ENCODE data around the gene OVAAL.

OVAAL gene

DNA sequence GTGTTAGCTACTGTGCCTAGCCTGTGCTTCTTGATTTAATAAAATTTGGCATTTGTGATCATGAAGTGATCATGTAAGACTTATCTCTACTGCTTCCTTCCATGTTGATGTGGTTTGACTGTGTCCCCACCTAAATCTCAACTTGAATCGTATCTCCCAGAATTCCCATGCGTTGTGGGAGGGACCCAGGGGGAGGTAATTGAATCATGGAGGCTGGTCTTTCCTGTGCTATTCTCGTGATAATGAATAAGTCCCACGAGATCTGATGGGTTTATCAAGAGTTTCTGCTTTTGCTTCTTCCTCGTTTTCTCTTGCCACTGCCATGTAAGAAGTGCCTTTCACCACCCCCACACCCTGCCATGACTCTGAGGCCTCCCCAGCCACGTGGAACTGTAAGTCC, at the start of gene OVAAL:
Gene OVAAL (plus strand): TSS at position 301 of the 400 bp plus-strand sequence.
- no peak for DNase-seq (ENCODE audit: low spot score)

DNA sequence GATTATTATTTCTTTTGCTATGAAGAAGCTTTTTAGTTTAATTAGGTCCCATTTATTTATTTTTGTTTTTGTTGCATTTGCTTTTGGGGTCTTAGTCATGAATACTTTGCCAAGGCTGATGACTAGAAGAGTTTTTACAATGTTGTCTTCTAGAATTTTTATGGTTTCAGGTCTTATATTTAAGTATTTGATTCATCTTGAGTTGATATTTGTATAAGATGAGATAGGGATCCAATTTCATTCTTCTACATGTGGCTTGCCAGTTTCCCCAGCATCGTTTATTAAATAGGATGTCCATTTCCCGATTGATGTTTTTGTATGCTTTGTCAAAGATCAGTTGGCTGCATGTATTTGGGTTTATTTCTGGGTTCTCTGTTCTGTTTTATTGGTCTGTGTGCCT, 47.9 kb upstream of the OVAAL start:
- DNase-seq (ENCODE audit: low spot score) = no peak

DNA sequence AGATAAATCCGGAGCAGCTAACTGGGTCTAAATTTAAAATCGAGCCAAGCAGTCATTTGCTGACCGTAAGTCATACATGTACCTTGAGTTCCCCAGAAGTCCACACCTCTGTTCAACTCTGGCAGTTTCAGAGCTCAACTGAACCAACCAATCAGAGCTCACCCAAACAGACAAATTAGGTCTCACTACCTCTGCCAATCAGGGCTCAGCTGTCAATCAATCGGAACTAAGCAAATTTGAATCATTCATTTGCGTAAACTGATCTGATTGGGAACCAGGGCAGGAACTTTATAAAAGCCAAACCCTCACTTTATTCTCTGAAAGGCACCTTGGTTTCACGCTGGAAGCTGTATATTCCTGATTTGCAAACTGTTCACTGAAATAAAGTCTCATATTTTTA, 45.2 kb upstream of the OVAAL start:
- DNase-seq (ENCODE audit: low spot score) = no peak

DNA sequence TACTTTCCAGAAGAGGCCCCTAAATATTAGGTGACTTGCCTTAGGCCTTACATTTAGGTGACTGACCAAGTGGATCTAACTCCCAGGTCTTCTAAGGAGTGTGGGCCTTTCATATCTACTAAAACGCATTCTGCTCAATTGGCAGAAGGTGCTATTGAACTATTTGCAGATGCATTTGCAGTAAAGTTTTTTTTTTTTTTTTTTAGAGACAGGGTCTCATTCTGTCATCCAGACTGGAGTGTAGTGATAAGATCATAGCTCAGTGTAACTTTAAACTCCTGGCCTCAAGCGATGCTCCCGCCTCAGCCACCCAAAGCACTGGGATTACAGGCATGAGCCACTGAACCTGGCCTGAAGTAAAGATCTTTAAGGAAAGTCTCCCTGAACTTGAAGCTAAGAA, 43.4 kb upstream of the OVAAL start:
- no peak for DNase-seq (ENCODE audit: low spot score)

DNA sequence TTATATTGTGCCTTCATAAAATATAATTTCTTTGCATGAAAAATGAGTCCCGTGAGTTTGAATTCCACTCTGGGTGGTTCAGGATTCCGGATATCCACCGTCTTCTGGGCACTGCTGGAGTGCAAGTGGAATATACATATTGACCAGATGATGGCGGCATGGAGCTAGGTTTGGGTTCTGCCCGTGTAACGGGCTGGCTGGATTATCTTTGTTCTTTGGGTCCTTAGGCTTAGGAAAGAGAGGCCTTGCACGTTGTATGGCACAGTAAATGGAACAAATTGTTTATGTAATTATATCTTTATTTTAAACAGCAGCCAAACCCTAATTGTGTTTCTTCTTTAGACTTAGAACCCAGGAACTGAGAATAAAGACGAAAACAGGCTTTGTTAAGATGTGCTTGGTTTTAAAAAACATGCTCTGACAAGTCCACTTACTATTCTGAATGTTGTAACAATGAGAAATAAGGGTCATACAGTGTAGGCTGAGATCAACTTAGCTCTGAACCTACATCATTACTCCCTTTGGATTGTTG, 42.8 kb upstream of the OVAAL start:
- DNase-seq (ENCODE audit: low spot score) = peak; percentile 83

DNA sequence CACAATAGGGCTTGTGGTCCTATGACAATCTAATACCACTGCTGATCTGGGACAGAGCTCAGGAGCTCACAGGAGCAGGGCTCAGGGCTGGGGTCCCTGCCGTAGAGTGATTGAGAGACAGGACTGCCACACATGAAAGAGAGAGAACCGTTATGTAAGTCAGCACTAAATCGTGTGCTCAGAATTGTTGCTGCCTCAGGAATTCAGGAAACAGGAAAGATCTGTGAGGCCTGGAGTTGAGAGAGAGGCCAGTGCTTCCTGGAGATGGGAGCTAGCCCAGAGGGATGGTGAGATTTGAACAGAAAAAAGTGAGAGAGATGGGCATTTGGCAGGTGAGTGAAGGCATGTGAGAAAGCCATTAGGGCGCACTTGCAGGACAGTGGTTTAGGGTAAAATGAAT, 38.9 kb upstream of the OVAAL start:
- no peak for DNase-seq (ENCODE audit: low spot score)

DNA sequence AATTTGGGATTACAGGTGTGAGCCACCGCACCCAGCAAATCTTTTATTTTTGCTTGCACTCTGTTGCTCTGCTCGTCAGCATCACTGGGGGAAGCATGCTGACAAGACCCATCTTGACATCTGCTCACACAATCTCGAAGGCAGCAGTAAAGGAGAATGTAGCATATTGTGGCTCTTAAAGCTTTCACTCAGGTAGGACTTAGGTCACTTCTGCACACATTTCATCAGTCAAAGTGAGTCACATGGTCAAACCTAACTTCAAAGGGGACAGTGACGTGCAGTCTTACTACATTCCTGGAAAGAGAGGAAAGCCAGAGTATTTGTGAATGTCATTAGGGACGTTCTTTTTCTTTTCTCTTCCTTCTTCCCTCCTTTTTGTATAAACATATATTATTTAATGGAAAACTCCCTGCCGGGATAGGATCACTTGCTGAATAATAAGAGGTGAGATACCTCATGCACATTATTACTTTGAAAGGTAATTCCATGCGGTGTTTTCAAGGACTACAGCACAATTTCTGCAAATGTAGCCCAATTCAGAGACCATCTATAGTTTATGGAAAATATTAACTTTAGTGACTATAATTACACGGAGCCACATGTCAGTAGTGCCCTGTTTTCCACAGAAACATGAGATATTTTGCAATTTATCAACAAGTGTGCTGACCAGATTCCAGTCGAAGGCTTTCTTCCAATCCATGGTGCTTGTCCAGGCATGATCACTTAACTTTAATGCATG, 37.1 kb upstream of the OVAAL start:
- DNase-seq (ENCODE audit: low spot score) = no peak

DNA sequence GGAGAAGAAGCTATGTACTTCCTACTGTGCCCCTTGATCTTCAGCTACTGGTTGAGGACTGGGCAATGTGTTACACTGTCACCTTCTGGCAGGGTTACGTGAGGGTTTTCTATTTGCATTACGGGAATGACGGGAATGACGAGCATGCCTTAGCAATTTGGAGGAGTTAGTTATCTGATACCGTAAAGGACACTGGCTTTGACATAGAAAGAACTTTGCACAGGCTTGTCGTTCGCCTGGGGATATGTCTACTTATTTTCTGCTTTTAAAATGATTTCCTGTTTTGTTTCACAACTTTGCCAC, 36.6 kb upstream of the OVAAL start:
- peak; percentile 29 for DNase-seq (ENCODE audit: low spot score)

DNA sequence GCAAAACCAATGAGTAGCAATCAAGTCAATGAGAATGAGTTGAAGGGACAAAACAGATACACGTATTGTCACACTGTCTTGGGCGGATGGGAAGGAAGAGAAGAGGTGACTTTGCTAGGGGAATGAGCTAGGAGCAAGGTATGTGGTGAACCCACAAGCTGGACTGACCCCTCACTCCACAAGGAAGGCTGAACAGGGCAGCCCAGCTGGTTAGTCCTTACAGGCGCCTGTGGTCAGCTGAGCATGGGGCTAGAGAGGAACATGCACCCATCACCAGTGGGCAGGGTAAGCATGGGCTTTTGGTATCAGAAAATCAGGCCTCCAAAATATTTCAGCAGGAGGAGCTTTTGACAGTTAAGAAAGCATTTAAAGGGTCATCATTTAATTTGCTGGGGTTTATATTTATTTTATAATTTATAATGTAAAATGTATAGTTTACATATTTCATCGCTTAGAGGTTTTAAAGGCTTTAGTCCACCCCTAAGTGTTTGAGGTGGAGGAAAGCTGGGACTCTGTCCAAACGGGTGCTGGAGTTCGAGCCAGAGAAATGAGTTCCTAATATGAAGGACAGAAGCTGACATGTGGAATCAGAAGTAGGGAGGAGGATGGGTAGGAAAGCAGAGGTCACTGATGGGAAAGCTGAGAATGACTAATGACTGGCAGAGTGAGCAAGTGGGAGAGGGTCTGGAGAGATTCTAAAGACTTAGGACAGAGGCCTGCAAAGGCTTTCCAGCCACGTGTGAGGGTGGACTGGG, 34.4 kb upstream of the OVAAL start:
- DNase-seq (ENCODE audit: low spot score) = no peak

DNA sequence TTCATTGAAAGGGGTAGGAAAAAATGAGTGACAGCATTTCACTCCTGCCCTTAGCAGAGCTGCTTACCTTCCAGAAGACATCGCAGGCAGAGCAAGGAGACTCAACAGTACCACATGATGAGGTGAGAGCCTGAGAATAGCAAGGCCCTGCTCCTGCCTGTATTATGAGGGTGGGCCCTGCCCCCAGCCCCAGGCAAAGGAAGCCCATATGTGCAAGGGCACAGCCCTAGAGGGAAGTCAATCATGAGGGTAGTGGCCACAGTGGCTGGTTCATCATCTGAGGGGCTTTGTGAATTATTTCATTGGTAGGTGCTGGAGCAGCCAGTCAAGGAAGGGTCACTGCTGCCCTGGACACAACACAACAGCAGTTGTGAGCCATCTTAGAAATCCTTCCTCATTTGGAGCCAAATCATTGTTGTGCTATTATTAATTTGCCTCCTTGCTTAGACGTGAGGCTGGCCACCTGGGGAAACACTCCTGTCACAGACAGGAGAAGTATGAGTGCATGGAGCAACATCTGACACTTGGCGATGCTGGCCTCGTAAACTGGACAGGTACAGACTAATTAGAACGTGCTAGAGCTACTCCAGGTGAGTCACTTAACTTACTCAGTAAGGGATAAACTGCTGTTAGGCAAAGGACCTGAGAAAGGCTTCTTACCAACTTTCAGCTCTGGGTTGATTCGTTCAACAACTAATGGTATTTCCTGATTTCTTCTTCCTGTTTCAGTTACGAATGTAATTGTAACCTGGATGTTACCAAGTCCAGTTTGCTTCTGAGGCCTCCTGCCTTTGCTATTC, 33.6 kb upstream of the OVAAL start:
- DNase-seq (ENCODE audit: low spot score) = no peak

DNA sequence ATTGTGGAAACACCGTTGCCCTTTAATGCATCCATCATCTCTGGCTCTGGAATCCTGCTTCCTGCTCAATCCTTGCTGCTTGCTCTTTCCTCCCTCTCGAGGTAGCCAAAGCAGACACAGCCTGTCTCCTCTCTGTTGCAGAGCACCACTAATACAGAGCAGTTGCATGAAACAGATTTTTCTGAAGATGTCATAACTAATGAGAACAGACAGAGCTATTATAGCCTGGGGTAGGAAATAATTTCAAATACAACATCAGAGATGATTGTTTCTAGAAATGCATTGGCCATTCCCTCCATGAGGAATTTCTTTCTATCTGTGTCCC, 33.1 kb upstream of the OVAAL start:
- DNase-seq (ENCODE audit: low spot score) = no peak

DNA sequence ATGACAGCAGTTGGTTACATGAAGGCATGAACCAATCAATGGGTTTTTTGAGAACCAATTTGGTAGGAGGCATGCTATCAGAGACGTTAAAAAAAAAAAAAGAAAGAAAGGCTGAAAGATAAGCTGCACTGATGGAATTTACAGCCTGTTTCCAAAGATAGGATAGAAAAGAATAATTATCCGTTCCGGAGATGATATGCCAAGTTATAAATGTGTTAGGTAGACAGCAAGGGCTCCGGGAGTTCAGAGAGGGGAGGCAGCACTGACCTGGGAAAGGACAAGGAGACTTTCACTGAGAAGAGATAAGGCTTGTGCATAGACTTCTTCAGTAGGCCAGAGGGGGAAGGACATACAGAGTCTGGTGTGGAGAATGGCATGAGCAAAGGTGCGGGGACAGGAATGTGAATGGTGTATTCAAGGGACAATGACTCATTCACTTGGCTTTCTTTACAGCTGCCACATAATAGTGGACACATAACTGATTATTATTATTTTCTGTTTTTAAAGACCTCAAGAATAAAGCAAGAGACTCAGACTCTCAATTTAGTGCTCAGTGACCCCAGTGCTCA, 31.6 kb upstream of the OVAAL start:
- no peak for DNase-seq (ENCODE audit: low spot score)

DNA sequence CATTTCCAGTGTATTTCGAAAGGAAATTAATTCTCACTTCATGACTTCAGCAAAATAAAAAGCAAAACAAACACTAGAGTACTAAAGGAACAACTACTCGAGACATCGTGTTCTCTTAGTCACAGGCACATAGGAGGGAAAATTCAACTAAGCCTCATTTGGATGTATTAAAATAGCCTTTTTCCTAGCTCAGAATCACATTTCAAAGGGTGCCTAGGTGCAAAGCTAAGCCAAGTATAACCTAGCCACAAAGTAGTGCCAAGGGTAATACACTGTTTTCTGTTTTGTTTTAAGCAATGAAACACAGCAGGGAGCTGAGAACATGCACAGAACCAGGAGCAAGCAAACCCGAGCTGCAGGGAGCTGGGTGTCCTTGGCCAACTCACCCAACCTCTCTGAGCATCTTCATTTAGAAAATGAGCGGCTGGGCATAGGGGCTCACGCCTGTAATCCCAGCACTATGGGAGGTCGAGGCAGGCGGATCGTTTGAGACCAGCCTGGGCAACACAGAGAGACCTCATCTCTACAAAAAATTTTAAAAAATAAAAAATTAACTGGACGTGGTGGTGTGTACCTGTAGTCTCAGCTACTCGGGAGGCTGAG, 29.8 kb upstream of the OVAAL start:
- no peak for DNase-seq (ENCODE audit: low spot score)

DNA sequence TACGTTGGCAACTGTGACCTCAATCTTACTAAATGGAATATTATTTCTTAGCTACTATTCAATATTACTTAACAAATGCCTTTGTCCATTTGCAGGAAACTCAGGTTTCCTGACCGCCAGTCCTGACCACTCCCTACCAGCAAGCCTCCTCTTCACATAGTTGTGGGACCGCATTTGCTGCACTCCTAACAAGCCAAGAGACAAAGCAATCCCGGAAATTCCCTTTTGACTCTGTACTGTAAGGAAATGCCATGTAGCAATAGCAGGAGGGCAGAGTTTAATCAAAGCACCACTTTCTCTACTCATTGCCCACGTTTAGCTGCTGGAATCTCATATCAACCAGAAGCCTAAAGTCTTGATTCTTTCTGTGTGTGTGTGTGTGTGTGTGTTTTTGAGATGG, 28.3 kb upstream of the OVAAL start:
- peak; percentile 22 for DNase-seq (ENCODE audit: low spot score)

DNA sequence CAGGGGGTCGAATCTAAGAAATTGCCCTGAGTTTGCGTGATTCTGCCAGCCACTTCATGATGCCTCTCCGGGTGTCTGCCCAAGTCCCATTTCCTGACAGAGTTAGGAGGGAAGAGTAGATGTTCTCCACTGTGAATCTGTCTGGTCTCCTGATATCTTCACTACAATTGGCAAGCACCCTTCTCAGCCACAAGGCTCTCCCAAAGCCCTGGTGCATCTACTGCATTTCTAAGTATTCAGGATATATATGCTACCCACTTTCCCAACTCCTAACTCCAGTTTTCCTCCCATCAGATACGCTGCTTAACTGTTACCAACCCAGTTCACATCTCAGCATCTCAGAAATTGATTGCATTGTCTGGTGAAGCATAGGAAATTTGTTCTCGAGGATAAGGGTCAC, 25.9 kb upstream of the OVAAL start:
- DNase-seq (ENCODE audit: low spot score) = no peak

DNA sequence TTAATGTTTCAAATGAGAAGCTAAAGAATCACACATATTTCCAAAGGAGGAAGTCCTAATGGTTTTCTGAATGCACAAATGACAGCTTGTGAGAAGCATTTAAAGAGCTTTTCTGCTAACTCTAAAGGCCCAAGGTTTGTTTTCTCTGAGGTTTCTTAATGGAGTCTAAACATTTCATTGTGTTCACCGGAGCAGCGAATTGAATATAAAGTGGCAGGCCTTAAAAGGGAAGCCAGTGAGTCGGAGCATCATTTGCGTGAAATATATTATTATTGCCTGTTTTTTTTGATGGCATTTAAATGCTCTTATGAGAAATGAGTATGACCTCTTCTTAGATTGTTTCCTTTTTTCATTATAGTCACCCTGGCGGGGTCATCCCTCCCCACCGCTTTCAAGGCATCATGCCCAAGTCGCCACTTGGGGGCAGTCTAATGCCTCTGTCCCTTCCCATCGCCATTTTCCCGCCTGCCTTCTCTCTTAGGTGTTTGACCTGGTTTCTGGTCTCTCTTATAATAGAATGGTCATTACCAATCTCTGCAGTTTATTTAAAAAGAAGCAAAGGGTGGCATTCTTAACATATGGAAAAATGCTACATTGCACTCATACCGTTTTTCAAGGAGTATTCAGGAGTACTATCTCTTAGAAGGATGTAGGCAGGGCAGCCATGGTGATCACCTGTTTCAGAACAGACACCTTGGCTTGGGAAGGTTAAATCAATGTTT, 25.3 kb upstream of the OVAAL start:
- DNase-seq (ENCODE audit: low spot score) = peak; percentile 75

DNA sequence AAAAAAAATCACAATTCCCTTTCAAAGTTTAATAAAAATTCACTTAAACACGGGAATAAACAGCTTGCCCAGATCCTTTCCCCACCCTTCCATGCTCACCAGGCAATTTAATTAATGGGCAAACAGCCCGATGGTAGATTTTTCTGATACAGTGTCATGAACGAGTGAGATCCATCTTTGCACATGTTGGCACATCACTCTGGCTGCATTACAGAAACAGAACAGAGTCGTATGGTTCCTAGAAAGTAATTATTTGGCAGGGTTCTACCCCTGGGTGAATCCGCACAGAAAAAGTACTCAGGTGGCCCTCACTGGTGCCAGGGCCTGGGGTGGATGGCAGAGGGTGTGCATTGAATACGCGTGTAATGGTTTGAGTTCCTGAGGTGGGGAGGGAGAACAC, 24.6 kb upstream of the OVAAL start:
- no peak for DNase-seq (ENCODE audit: low spot score)

DNA sequence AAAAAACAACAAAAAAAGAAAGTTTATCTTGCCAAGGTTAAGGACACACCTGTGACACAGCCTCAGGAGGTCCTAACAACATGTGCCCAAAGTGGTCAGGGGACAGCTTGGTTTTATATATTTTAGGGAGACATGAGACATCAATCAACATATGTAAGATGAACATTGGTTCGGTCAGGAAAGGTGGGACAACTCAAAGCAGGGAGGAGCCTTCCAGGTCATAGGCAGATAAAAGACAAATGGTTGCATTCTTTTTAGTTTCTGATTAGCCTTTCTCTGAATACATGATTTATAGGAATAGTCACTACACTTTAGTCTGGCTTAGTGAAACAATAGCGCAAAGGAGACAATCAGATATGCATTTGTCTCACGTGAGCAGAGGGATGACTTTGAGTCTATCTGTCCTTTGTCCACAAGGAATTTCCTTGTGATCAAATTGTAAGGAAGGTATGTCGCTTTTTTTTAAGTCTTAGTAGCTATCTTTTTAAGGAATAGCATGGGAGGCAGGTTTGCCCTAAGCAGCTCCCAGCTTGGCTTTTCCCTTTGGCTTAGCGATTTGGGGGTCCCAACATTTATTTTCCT, 23.3 kb upstream of the OVAAL start:
- DNase-seq (ENCODE audit: low spot score) = no peak

DNA sequence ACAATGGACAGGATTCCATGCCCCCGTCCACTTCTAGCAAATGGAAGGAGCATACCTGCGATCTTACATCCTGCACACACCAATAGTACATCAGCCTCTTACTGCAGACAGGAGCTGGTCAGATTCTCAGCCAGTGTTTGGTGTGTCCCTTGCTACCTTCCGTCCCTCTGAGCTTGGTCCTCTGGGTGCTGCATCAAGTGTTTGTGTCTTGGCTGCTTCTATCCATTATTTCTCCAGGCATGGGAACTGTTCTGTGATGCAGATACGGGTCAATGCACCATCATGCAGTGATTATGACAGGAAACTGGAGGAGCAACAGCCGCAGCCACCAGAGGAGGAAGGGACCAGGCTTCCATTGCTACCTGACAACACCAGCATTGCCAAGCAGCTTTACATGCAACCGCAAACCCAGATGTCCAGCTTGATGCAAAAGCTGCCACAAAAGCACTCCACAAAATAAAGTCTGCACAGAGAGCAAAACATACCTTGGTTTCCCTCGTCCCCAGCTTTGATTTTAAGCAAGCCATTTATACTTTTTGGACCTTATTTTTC, 21.9 kb upstream of the OVAAL start:
- DNase-seq (ENCODE audit: low spot score) = no peak

DNA sequence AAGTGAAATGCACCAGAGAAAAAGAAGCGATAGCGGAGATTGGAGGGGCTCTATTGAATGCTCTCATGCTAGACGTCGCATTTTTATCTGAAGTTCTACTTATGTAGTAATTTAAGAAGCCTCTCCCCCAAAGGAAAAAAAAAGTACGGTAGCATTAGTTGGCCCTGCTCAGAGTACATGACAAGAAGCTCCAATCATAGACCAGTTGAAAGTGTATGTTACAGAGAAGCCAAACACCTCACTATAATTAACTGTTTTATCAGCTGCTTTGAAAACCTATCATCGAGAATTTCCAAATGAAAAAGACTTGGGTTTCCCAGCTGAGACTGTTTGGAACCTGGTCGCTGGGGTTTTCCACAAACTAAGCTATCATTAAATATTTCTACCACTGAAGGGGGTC, 19.6 kb upstream of the OVAAL start:
- no peak for DNase-seq (ENCODE audit: low spot score)

All from iPS-NIHi11 (cell line).